Activated CD4-positive, alpha-beta T cell treated with anti-CD3 and anti-CD28 coated beads, Interleukin-2, Interleukin-4, amounts not matched to agents 100 ng/mL and 50 ng/mL, durations not matched to agents 16 hours and 8 hours (primary cell): ENCODE data around the gene RNF213.
"Not testable (repeated sequence)": the region's sequence is repeated elsewhere in the genome, so short reads cannot be mapped to it uniquely, and the experiment has no call there.

Experiments
- DNase-seq: peaks from one replicate; pipeline ENCODE4 v3.0.0-alpha.2; 2020; ENCODE audit warnings: low spot score

The RNF213 gene

DNA sequence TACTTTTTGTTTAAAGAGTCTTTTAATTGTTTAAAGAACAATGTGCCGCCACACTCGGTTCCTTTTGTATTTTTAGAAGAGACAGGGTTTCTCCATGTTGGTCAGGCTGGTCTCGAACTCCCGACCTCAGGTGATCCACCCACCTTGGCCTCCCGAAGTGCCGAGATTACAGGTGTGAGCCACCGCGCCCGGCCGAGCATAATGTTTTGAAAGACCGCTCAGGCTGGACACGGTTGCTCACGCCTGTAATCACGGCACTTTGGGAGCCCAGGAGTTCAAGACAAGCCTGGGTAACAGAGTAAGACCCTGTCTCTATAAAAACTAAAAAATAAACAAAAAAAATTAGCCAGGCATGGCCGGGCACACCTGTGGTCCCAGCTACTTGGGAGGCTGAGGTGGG is 59.8 kb downstream of the RNF213 start:
- no peak for DNase-seq

DNA sequence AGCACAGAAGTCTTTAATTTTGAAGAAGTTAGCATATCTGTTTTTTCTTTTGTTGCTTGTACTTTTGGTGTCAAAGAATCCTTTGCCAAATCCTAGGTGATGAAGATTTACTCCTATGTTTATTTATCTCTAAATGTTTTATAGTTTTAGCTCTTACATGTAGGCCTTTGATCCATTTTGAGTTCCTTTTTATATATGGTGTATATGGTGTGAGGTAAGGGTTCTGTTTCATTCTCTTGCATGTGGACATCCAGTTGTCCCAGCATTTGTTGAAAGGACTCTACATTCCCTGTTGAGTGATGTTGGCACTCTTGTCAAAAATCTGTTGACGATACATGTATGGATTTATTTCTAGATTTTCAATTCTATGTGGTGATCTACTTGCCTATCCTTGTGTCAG is 62.2 kb downstream of the RNF213 start:
- no peak for DNase-seq

DNA sequence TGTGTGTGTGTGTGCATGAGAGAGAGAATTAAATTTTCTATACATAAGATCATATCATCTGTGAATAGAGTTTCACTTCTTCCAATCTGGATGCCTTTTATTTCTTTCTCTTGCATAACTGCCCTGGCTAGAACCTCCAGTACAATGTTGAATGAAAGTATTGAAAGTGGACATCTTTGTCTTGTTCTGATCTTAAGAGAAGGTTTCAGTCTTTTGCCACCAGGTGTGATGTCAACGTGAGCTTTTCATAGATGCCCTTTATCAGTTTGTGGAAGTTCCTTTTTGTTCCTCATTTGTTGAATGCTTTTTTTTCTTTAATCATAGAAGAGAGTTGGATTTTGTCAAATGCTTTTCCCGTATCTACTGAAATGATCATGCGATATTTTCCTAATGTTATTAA is 63.3 kb downstream of the RNF213 start:
- DNase-seq, result no peak

DNA sequence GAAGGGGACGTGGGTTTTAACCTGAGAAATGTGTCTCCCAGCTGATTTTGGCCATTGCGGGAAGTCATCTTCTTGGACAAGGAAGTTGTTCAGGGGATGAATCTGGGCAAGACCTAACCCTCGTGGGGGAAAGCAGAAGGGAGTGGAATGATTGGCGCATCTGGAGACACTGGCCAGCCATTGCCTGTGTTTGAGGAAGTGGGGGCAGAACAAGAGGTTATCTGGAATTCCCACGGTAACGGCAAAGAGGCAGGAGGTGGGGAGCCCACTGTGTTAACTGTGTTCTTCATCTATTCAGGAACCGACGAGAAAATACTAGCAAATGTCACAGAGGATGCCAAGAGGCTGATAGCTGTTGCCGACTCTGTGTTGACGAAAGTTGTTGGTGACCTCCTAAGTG is 66.9 kb downstream of the RNF213 start:
- DNase-seq, result no peak

DNA sequence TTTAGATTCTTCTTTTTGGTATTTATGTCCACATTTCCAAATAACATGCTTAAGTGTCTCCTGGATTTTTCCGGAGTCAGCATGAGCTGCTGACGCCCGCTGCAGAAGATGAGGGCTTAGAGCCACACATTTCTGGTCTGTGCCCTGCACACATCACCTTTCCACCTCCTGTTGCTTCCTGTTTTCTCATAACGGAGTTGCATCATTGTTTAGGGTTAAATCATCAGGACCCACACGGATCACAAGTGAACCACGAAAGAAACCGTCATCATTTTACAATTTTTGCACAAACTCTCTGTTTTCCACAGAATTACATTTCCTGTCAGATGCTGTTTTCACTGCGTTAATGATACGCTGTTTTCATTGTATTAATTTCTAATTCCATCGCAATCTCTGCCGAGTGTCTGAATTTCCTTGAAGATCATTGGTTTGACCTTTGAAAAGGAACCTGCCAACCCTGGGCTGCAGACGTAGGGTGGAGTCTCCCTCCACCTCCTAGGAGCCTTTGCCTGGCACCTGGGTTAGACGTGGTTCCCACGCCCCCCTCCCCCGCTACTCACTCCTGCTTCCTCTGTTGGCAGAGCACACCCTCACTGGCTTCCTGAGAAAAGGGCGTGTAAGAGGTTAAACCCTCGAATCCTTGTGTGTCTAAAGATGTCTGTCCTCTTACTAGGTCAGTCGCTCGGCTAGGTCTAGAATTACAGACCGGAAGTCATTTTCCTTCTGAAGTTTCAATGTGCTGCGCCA is 68.2 kb downstream of the RNF213 start:
- no peak for DNase-seq

DNA sequence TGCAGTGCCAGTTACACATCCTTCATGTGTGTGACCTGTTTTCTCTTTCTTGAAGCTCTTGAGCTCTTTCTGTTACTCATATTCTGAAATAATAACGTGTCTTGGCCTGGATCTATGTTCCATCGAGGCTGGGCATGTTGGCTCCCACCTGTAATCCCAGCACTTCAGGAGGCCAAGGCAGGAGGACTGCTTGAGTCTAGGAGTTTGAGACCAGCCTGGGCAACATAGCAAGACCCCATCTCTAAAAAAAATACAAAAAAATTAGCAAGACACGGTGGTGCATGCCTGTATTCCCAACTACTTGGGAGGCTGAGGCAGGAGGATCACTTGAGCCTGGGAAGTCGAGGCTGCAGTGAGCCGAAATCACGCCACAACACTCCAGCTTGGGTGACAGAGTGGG is 68.8 kb downstream of the RNF213 start:
- DNase-seq, result not testable (repeated sequence)

DNA sequence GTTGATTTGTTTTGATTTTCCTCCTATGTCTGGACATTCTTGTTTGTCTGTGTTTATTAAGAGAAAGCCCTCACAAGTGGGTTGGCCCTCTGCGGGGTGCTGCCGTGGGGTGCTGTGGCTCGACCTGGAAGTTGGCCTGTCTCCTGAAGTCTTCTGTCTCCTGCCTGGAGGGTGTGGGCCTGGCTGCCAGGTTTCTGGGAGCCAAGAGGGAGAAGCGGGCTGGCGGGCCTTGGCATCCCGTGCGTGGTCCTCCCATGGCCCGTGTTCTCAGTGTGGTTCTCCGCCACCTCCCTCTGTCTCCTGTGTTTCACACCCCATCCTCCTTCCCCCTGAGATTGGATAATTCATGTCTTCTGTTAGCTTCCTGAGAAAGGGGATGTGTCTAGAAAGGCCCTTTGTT is 69.6 kb downstream of the RNF213 start:
- DNase-seq, result no peak

DNA sequence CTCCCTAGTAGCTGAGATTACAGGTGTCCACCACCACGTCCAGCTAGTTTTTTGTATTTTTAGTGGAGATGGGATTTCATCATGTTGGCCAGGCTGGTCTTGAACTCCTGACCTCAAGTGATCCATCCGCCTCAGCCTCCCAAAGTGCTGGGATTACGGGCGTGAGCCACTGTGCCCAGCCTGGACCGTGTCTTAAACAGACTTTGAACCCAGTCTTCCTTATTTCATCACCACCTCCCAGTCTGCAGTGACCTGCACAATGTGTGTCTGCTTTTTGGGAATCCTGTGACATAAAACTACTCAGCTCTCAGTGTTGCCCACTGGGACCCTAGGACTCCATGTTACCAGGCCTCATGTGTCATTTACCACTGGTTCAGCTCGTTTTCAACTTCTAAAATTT is 70.3 kb downstream of the RNF213 start:
- not testable (repeated sequence) for DNase-seq

DNA sequence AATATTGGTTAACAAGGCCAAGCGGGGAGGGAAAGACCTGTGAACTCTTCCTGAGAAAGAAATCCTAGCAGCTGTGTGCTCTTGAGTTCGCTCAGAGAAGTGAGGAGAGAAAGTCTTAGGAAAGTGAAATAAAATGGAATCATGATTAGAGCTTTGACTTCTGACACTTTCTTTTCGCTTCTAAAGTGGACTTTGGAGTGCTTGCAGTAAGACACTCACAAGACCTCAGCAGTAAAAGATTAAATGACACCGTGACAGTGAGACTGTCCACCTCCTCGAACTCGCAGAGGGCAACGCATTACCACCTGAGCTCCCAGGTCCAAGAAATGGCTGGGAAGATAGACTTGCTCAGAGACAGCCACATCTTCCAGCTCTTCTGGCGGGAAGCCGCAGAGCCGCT is 71.2 kb downstream of the RNF213 start:
- DNase-seq, result no peak

DNA sequence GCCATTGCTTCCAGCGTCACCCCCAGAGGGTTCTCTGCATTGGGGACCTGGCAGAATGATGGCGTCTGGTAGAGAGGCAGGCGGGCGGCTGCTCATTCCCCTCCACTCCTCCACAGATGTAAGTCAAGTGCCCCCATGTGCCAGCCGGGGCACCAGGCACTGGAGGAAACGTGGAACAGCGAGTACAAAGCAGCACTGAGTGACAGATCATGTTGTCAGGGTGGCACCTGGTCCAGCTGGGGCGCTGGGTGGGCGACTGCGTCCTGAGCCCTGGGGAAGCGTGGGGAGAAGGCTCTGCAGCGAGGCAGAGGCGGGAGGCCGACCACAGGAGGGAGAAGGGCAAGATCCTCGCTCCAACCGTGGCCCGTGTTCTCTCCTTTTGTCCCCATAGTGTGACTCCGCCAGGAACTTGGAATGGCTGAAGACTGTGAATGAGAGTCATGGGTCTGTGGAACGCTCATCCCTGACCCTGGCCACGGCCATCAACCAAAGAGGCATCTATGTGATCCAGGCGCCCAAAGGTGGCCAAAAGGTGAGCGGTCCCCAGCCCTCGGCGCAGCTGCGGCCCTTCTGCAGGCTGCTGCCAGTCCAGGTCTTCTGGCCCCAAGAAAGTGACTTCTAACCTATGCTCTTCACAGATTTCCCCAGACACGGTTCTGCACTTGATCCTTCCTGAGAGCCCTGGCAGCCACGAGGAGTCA is 76.7 kb downstream of the RNF213 start:
- no peak for DNase-seq

DNA sequence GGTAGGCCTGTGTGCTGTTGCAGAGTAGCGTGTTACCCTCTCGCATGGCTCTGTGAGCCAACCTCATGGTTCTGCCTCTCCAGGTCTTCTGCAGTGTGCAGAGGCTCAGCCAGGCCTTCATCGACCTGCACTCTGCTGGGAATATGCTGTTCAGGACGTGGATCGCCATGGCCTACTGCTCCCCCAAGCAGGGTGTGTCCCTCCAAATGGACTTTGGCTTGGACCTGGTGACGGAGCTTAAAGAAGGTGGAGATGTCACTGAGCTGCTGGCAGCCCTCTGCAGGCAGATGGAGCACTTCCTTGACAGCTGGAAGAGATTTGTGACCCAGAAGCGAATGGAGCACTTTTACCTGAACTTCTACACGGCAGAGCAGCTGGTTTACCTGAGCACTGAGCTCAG is 78.5 kb downstream of the RNF213 start:
- DNase-seq, result no peak

DNA sequence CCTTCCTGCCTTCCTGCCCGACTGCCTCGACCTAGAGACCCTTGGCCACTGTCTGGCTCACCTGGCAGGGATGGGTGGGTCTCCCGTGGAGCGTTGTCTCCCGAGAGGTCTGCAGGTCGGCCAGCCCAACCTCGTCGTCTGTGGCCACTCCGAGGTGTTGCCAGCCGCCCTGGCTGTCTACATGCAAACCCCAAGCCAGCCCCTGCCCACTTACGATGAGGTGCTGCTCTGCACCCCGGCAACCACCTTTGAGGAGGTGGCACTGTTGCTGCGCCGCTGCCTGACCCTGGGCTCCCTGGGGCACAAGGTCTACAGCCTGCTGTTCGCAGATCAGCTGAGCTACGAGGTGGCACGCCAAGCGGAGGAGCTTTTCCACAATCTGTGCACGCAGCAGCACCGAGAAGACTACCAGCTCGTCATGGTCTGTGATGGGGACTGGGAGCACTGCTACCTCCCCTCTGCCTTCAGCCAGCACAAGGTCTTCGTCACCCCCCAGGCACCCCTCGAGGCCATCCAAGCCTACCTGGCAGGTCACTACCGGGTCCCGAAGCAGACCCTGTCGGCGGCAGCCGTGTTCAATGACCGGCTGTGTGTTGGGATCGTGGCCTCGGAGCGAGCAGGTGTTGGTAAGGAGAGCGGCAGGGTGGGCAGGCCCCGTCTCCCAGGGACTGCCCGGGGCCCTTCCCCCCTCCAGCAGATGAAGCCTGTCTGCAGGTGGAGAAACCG is 79.2 kb downstream of the RNF213 start:
- no peak for DNase-seq

DNA sequence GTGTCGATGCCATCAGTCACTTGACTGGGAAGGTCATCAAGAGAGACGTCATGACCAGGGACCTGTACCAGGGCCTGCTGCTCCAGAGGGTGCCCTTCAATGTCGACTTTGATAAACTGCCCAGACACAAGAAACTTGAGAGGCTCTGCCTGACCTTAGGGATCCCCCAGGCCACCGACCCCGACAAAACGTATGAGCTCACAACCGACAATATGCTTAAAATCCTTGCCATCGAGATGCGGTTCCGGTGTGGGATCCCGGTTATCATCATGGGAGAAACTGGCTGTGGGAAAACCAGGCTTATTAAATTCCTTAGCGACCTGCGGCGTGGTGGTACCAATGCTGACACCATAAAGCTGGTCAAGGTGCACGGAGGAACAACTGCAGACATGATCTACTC is 84.7 kb downstream of the RNF213 start:
- DNase-seq, result no peak

DNA sequence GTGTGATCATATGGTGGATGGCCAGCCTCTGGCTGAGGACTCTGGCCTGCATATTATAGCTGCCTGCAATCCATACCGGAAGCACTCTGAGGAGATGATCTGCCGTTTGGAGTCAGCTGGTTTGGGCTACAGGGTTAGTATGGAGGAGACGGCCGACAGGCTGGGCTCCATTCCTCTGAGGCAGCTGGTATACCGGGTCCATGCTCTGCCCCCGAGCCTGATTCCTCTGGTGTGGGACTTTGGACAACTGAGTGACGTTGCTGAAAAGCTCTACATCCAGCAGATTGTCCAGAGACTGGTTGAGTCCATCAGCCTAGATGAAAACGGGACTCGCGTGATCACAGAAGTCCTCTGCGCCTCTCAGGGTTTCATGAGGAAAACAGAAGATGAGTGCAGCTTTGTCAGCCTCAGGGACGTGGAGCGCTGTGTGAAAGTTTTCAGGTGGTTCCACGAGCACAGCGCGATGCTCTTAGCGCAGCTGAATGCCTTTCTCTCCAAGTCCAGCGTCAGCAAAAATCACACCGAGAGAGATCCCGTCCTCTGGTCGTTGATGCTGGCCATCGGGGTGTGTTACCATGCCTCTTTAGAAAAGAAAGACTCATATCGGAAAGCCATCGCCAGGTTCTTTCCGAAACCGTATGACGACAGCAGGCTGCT is 85.3 kb downstream of the RNF213 start:
- DNase-seq, result no peak

DNA sequence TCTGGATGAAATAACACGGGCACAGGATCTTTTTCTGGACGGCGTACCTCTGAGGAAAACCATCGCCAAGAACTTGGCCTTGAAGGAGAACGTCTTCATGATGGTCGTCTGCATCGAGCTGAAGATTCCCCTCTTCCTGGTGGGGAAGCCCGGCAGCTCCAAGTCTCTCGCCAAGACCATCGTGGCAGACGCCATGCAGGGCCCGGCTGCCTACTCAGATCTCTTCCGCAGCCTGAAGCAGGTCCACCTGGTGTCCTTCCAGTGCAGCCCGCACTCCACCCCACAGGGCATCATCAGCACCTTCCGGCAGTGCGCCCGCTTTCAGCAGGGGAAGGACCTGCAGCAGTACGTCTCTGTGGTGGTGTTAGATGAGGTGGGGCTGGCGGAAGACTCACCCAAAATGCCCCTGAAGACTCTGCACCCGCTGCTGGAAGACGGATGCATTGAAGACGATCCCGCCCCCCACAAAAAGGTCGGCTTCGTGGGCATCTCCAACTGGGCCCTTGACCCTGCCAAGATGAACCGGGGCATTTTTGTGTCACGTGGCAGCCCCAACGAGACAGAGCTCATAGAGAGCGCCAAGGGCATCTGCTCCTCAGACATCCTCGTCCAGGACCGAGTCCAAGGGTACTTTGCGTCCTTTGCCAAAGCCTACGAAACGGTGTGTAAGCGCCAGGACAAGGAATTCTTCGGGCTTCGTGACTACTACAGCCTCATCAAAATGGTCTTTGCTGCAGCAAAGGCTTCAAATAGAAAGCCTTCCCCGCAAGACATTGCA is 86.0 kb downstream of the RNF213 start:
- no peak for DNase-seq

DNA sequence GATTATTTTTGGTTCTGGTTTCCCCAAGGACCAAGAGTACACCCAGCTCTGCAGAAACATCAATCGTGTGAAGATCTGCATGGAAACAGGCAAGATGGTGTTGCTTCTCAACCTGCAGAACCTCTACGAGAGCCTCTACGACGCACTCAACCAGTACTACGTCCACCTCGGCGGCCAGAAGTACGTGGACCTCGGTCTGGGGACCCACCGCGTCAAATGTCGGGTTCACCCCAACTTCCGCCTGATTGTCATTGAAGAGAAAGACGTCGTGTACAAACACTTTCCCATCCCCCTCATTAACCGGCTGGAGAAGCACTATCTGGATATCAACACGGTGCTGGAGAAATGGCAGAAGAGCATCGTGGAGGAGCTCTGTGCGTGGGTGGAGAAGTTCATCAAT is 86.9 kb downstream of the RNF213 start:
- no peak for DNase-seq

DNA sequence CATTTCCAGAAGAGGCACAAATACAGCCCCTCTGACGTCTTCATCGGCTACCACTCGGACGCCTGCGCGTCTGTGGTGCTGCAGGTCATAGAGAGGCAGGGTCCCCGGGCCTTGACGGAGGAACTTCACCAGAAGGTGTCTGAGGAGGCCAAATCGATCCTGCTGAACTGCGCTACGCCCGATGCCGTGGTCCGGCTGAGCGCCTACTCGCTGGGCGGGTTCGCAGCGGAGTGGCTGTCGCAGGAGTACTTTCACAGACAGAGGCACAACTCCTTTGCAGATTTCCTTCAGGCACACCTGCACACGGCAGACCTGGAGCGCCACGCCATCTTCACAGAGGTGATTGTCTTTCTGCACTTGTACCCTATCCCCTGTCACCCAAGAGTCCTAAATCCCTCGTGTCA is 87.3 kb downstream of the RNF213 start:
- no peak for DNase-seq

DNA sequence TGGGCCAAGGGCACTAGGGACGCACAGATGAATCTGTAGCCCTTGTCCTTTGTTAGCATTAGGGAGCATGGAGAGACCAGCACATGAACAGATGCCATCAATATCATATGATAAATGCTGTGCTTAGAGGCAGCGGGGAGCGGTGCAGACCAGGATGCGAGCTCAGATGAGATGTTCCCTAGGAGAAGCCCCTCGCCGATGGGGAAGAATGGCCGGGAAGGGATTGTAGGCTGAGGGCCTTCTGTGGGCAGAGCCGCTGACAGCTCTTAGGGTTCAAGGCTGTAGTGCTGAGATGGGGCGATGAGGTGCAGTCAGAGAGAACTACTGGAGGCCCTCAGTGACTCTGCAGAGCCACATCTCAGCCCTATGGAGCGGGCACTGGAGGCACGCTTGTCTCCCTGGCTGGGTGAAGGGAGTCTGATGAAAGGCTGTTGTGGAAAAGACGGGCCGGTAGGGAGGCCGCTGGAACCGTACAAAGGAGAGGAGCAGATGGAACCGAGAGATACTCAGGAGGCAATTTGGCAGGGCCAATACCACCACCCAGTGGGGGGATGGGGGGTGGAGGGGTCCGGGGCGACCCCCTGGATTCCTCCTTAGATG is 88.0 kb downstream of the RNF213 start:
- DNase-seq, result no peak

DNA sequence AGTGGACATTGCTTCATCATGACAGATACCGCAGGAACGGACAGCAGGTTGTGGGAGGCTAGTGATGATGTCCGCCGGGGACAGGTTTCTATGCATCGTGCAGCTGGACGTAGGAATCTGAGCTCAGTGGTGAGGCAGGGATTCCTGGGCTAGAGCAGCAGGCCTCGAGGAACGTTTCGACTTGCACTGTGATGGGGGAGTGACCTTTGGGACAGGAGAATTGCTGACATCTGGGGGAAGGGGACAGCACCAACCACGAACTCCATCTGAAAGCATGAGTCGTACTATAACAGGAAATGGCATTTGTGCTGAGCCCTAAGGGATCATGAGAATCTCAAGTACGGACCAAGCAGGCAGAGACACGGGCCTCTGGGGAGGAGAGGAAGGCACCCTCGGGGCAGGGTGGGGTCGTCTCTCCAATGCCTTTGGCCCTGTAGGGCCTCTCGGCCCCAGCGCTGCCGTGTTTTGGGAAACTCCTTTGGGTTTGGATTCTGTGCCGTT is 88.5 kb downstream of the RNF213 start:
- no peak for DNase-seq

DNA sequence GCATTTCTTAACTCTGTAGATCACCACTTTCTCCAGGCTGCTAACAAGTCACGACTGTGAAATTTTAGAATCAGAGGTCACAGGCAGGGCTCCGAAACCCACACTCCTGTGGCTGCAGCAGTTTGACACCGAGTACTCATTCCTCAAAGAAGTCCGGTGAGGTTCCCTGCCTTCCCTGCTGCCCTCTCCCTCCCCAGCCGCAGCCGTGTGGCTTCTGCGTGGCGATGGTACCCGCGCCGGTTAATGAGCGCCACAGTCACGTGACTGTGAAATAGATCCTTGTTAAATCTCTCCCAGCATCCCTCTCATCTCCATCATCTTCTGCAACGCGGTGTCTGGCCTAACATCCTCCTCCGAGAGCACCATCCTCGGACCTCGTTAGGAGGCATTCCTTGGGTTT is 89.1 kb downstream of the RNF213 start:
- DNase-seq, result no peak

DNA sequence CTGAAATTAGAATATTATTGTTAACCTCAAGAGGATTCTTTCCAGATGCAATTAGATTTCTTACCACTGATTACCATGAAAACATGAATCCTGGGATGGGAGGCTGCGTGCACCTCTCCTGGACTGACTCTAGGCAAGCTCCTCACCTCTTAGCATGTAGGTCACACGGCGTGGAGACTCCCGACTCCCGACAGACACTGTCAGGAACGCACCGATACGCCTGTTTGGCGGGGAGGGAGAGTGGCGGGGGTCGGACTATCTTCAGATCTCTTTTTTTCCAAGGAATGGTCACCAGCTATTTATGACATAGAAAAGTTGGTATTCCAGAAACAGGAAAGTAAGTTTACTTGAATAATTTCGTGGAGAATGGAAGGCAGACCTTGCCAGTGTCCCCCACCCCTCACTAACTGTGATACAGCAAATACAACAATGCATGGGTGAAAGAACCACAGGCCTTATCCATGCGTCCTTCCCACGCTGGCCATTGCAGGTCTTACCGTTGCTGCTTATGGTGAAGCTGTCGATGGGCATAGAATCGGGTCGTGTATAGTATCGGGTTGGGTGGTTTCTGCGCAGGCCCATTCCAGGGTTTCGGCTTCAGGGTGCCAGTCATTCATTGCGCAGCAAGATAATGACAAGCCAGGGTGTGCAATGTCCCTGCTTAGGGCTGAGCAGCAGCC is 91.7 kb downstream of the RNF213 start:
- no peak for DNase-seq
